Breast epithelium (tissue), 4 donors: ENCODE data around the gene ACOT12. TPM values are rescaled to one million over a fixed set of nuclear protein-coding genes. Genes with fewer than 3 reads are reported as not detected.

Experiments used
- DNase-seq, 2 donors: peaks; one replicate each; pipeline ENCODE4 v3.0.0-alpha.2; 2019; ENCODE audit warnings: low spot score in 2 of 2
- H3K27ac ChIP-seq, 2 donors: fragments of 200-600 bp; sonication (generic) in 1 of 2; one replicate each; pipeline ENCODE4 v1.5.1; 2016 to 2019; ENCODE audit warnings: mild to moderate bottlenecking in 1 of 2
- H3K27me3 ChIP-seq, 2 donors: fragments of 200-600 bp; sonication (generic) in 1 of 2; one replicate each; pipeline versions ENCODE4 v1.5.1 to v1.6.0; 2017 to 2019; ENCODE audit warnings: control low read depth in 1 of 2, mild to moderate bottlenecking in 1 of 2
- H3K36me3 ChIP-seq: fragments of 200-600 bp; one replicate; pipeline ENCODE4 v1.5.1; 2019
- H3K4me1 ChIP-seq, 2 donors: fragments of 200-600 bp; sonication (generic); one replicate each; pipeline ENCODE4 v1.5.1; 2016 to 2019; ENCODE audit warnings: control low read depth in 1 of 2
- H3K4me3 ChIP-seq, 3 donors: fragments of 200-600 bp; sonication (generic); 1 replicate in 2 of 3; 2 replicates in 1 of 3; pipeline ENCODE4 v1.5.1; 2016 to 2019; ENCODE audit warnings: mild to moderate bottlenecking in 3 of 3, moderate library complexity in 2 of 3
- H3K9me3 ChIP-seq, 2 donors: fragments of 200-600 bp; sonication (generic) in 1 of 2; one replicate each; pipeline ENCODE4 v1.5.1; 2016 to 2019; ENCODE audit warnings: control low read depth in 1 of 2
- CTCF ChIP-seq, 3 donors: fragments of 450-650 bp; IDR thresholded peaks; one replicate each; pipeline ENCODE4 v1.5.1; 2016 to 2017; ENCODE audit warnings: antibody characterized with exemption in 3 of 3, mild to moderate bottlenecking in 3 of 3, moderate library complexity in 3 of 3
- POLR2A ChIP-seq: fragments of 450-650 bp; IDR thresholded peaks from one replicate; pipeline ENCODE4 v1.6.1; 2016; ENCODE audit warnings: antibody characterized with exemption, mild to moderate bottlenecking, moderate library complexity
- POLR2AphosphoS5 ChIP-seq, 3 donors: sonication (generic); formaldehyde crosslinking; IDR thresholded peaks; one replicate each; pipeline ENCODE4 v1.6.1; 2017; ENCODE audit warnings: antibody characterized with exemption in 3 of 3
- intact Hi-C: fragments of 100-400 bp; cut with DNase I; formaldehyde crosslinking; loops from one replicate; pipeline ENCODE4 v1.15.1; 2023; ENCODE audit warnings: low total_unique reads
- total RNA-seq, 3 donors: library from RNA; depleted of rRNA; stranded (reverse); fragments of >200 nt; gene quantifications; one replicate each; pipeline ENCODE4 v1.1.0, GENCODE V29; 2016

ACOT12 gene
- total RNA-seq, 3 donors from 2014 or later, result not detected

- H3K36me3 ChIP-seq, result no peaks in the 10 kb centered on the region
- no peak overlapping the region for H3K27ac ChIP-seq
- TF ChIP-seq CTCF (IDR thresholded peaks at IDR 0.05) (no peak), POLR2A (no peak), POLR2AphosphoS5 (IDR thresholded peaks at IDR 0.05) (no peak)
- H3K27me3 ChIP-seq, result peaks cover 4 to 11% of the 10 kb centered on the region in 2 donors
- intact Hi-C loops, result no loop called here
- no peak for DNase-seq
- H3K9me3 ChIP-seq, result no peaks in the 10 kb centered on the region
- no peak overlapping the region for H3K4me3 ChIP-seq
- H3K4me1 ChIP-seq, result peaks cover 0 to 6% of the 10 kb centered on the region in 2 donors
These were observed 4.9 kb downstream of the ACOT12 start for GRCh38 chr5:81389025-81389424.

- Histone ChIP-seq H3K4me1 (no peaks in the 10 kb centered on the region), H3K27me3 (peaks cover 0 to 8% of the 10 kb centered on the region in 2 donors), H3K27ac (no peak overlapping the region), H3K9me3 (no peaks in the 10 kb centered on the region), H3K4me3 (no peak overlapping the region), H3K36me3 (no peaks in the 10 kb centered on the region)
- intact Hi-C loops, result no loop called here
- TF ChIP-seq CTCF (IDR thresholded peaks at IDR 0.05) (no peak), POLR2AphosphoS5 (IDR thresholded peaks at IDR 0.05) (no peak), POLR2A (no peak)
- no peak for DNase-seq
These were observed 5.8 kb downstream of the ACOT12 start for GRCh38 chr5:81388169-81388568.

DNA sequence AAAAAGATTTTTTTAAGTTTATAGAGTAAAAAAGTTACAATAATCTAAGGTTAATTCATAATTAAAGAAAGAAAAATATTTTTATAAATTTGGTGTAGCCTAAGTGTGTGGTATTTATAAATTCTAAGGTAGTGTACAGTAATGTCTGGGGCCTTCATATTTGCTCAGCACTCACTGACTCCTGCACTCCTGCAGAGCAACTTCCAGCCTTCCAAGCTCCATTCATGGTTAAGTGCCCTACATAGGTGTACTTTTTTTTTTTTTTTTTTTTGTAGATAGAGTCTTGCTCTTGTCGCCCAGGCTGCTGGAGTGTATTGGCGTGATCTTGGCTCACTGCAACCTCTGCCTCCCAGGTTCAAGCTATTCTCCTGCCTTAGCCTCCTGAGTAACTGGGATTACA, 10.1 kb downstream of the ACOT12 start:
- Histone ChIP-seq H3K36me3 (no peaks in the 10 kb centered on the region), H3K27ac (no peak overlapping the region), H3K9me3 (no peaks in the 10 kb centered on the region), H3K4me1 (no peaks in the 10 kb centered on the region), H3K27me3 (peaks cover 0 to 8% of the 10 kb centered on the region in 2 donors), H3K4me3 (no peak overlapping the region)
- no peak for TF ChIP-seq CTCF (IDR thresholded peaks at IDR 0.05)
- no peak for TF ChIP-seq POLR2A
- no peak for TF ChIP-seq POLR2AphosphoS5 (IDR thresholded peaks at IDR 0.05)
- no peak for DNase-seq
- intact Hi-C loops, result no loop called here

GRCh38 chr5:81371354-81371876, 22.5 kb downstream of the ACOT12 start:
- H3K4me3 ChIP-seq, result no peak overlapping the region
- intact Hi-C loops, result no loop called here
- no peaks in the 10 kb centered on the region for H3K27me3 ChIP-seq
- no peak overlapping the region for H3K27ac ChIP-seq
- no peak for DNase-seq
- H3K4me1 ChIP-seq, result no peaks in the 10 kb centered on the region
- H3K36me3 ChIP-seq, result no peaks in the 10 kb centered on the region
- H3K9me3 ChIP-seq, result no peaks in the 10 kb centered on the region
- TF ChIP-seq POLR2AphosphoS5 (IDR thresholded peaks at IDR 0.05), result no peak
- no peak for TF ChIP-seq POLR2A
- TF ChIP-seq CTCF (IDR thresholded peaks at IDR 0.05), result no peak

DNA sequence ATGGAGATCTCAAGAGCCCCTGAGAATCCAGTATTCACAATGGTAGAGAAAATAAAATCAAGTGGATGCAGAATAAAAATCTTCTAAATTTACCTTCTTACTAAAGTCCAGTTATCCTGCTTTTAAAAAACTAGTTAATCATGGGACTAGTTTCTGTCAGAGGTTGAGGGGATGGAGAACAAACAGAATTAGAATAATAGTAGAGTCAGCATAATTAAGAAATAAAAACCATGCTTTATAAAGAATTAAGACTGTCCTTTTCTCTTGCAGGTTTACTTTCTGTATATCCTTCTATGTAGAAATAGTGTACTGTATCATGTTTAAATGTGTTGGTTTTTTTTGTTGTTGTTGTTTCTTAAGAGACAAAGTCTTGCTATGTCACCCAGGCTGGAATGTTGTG, 23.0 kb downstream of the ACOT12 start:
- DNase-seq, result no peak
- no peaks in the 10 kb centered on the region for H3K27me3 ChIP-seq
- H3K27ac ChIP-seq, result no peak overlapping the region
- no peaks in the 10 kb centered on the region for H3K36me3 ChIP-seq
- H3K4me3 ChIP-seq, result no peak overlapping the region
- no peaks in the 10 kb centered on the region for H3K4me1 ChIP-seq
- TF ChIP-seq POLR2AphosphoS5 (IDR thresholded peaks at IDR 0.05), result no peak
- TF ChIP-seq POLR2A, result no peak
- no peak for TF ChIP-seq CTCF (IDR thresholded peaks at IDR 0.05)
- intact Hi-C loops, result no loop called here
- no peaks in the 10 kb centered on the region for H3K9me3 ChIP-seq
